DOHH2 (cell line): ENCODE results near the gene TNMD.
"Not testable (repeated sequence)": the region's sequence is repeated elsewhere in the genome, so short reads cannot be mapped to it uniquely, and the experiment has no call there.

Source experiments
- H3F3A ChIP-seq: fragments of 200-600 bp; sonication (generic), shearing (Covaris generic); 2 replicates; pipeline ENCODE4 v1.6.0; 2016; ENCODE audit warnings: antibody characterized with exemption, mild to moderate bottlenecking; ENCODE audit not compliant: control insufficient read depth, insufficient read depth
- H3K27ac ChIP-seq: fragments of 200-600 bp; sonication (generic); 2 replicates; pipeline ENCODE4 v1.5.1; 2014; ENCODE audit warnings: low read depth, mild to moderate bottlenecking, low read length, moderate library complexity
- H3K27me3 ChIP-seq: fragments of 200-600 bp; sonication (generic); 2 replicates; pipeline ENCODE4 v1.6.1; 2014; ENCODE audit warnings: mild to moderate bottlenecking, low read length, mixed read lengths; ENCODE audit not compliant: control insufficient read depth
- H3K36me3 ChIP-seq: fragments of 200-600 bp; sonication (generic); 2 replicates; pipeline ENCODE4 v1.6.1; 2014; ENCODE audit warnings: mild to moderate bottlenecking, low read length, moderate library complexity, mixed read lengths; ENCODE audit not compliant: control insufficient read depth
- H3K4me1 ChIP-seq: fragments of 200-600 bp; sonication (generic); 2 replicates; pipeline ENCODE4 v1.6.1; 2014; ENCODE audit warnings: mild to moderate bottlenecking, low read length, mixed read lengths; ENCODE audit not compliant: control insufficient read depth
- H3K4me2 ChIP-seq: fragments of 200-600 bp; sonication (generic); 2 replicates; pipeline ENCODE4 v1.6.0; 2014; ENCODE audit warnings: mild to moderate bottlenecking, low read length, moderate library complexity
- H3K4me3 ChIP-seq: fragments of 200-600 bp; sonication (generic); 2 replicates; pipeline ENCODE4 v1.5.1; 2014; ENCODE audit warnings: mild to moderate bottlenecking, low read length, mixed read lengths
- H3K79me2 ChIP-seq: fragments of 200-600 bp; sonication (generic); 2 replicates; pipeline ENCODE4 v1.6.1; 2014; ENCODE audit warnings: mild to moderate bottlenecking, low read length, mixed read lengths; ENCODE audit not compliant: control insufficient read depth
- H3K9me2 ChIP-seq: fragments of 200-600 bp; sonication (generic); replicated peaks from 2 replicates; pipeline ENCODE4 v1.6.1; 2014; ENCODE audit warnings: mild to moderate bottlenecking, low read length, mixed read lengths; ENCODE audit not compliant: control insufficient read depth
- H3K9me3 ChIP-seq: fragments of 200-600 bp; sonication (generic); 2 replicates; pipeline ENCODE4 v1.6.1; 2014; ENCODE audit warnings: antibody characterized with exemption, low read length, mixed read lengths; ENCODE audit not compliant: control insufficient read depth, insufficient read depth
- H4K20me1 ChIP-seq: fragments of 200-600 bp; sonication (generic); 2 replicates; pipeline ENCODE4 v1.6.0; 2014; ENCODE audit warnings: low read depth, mild to moderate bottlenecking, antibody characterized with exemption, low read length, moderate library complexity; ENCODE audit not compliant: control insufficient read depth, insufficient read depth
- EZH2phosphoT487 ChIP-seq: fragments of 200-600 bp; sonication (generic); IDR thresholded peaks from 2 replicates; pipeline ENCODE4 v1.6.1; 2017; ENCODE audit warnings: borderline replicate concordance, mild to moderate bottlenecking, antibody characterized with exemption, low read length, moderate library complexity, mixed read lengths
- TF ChIP-seq, protein P1 (sequence below): fragments of 200-600 bp; sonication (generic); IDR thresholded peaks from one replicate; pipeline ENCODE4 v1.5.1; 2014; ENCODE audit warnings: antibody characterized with exemption, mild to moderate bottlenecking, low read depth, low read length; ENCODE audit not compliant: poor library complexity, severe bottlenecking

TNMD gene

DNA sequence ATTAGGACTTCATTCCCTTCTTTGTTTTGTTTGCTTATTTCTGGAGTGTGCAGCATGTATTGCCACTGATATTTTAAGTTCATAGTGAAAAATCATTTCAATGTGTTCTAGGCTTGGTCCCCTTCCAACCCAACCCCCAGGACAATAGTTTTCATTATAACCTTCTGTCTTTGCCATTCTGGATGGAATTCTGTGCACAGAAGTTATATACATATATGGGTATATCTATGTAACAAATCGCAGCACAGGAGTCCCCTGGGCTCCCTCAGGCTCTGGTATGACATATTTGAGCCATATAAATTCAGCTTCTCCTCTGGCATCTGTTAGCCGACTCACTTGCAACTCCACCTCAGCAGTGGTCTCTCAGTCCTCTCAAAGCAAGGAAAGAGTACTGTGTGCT, at the start of gene TNMD:
TSS of gene TNMD (plus strand) at position 326 of the 400 bp plus-strand sequence. CDS start 83 bp downstream, outside the sequence.
- Histone ChIP-seq H3K4me1 (no peaks in the 10 kb centered on the region), H4K20me1 (no peaks in the 10 kb centered on the region), H3K4me3 (no peak within 1 kb of the TSS), H3K9me2 (no peaks in the 10 kb centered on the region), H3K79me2 (no peaks in the 10 kb centered on the region), H3K9me3 (no peaks in the 10 kb centered on the region), H3K36me3 (no peaks in the 10 kb centered on the region), H3K27ac (no peak within 1 kb of the TSS), H3F3A (no peaks in the 10 kb centered on the region), H3K27me3 (no peaks in the 10 kb centered on the region), H3K4me2 (no peak within 1 kb of the TSS)
- TF ChIP-seq, protein P1, sequence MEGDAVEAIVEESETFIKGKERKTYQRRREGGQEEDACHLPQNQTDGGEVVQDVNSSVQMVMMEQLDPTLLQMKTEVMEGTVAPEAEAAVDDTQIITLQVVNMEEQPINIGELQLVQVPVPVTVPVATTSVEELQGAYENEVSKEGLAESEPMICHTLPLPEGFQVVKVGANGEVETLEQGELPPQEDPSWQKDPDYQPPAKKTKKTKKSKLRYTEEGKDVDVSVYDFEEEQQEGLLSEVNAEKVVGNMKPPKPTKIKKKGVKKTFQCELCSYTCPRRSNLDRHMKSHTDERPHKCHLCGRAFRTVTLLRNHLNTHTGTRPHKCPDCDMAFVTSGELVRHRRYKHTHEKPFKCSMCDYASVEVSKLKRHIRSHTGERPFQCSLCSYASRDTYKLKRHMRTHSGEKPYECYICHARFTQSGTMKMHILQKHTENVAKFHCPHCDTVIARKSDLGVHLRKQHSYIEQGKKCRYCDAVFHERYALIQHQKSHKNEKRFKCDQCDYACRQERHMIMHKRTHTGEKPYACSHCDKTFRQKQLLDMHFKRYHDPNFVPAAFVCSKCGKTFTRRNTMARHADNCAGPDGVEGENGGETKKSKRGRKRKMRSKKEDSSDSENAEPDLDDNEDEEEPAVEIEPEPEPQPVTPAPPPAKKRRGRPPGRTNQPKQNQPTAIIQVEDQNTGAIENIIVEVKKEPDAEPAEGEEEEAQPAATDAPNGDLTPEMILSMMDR: no peak
- no peak for TF ChIP-seq EZH2phosphoT487

DNA sequence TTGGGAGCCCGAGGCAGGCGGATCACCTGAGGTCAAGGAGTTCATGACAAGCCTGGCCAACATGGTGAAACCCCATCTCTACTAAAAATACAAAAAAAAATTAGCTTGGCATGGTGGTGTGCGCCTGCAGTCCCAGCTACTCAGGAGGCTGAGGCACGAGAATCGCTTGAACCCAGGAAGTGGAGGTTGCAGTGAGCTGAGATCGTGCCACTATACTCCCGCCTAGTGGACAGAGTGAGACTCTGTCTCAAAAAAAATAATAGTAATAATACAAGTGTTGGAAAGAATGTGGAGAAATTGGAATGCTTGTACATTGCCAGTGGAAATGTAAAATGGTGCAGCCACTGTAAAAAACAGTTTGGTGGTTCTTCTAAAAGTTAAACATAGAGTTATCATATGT, 19.2 kb upstream of the TNMD start:
- H3K36me3 ChIP-seq, H3K9me3 ChIP-seq, H3F3A ChIP-seq, H3K4me2 ChIP-seq, H3K27me3 ChIP-seq, H4K20me1 ChIP-seq, H3K27ac ChIP-seq, H3K9me2 ChIP-seq, H3K4me3 ChIP-seq, H3K4me1 ChIP-seq, H3K79me2 ChIP-seq: not testable (repeated sequence)

DNA sequence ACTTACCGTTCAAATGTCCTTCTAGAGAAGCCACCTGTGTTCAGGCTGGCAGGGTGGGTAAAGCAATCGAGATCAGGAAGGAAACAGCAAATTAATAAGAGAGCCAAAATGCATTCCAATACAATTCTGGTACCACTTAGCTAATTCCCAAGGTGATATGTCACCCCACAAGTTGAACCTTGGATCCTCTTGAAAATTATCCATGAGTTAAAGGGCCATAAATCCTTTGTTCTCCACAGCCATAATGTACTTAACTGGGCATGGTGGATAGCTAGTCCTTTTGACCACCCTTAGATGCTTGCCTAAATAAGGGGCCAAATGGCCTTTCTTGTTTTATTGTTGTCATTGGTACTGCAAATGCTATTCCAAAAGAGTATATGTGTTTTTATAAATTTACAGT, 2.0 kb downstream of the TNMD start:
- Histone ChIP-seq H3K9me2 (no peaks in the 10 kb centered on the region), H3K4me2 (no peak overlapping the region), H4K20me1 (no peaks in the 10 kb centered on the region), H3K36me3 (no peaks in the 10 kb centered on the region), H3K9me3 (no peaks in the 10 kb centered on the region), H3K79me2 (no peaks in the 10 kb centered on the region), H3F3A (no peaks in the 10 kb centered on the region), H3K27me3 (no peaks in the 10 kb centered on the region), H3K4me1 (no peaks in the 10 kb centered on the region), H3K27ac (no peak overlapping the region), H3K4me3 (no peak overlapping the region)
- no peak for TF ChIP-seq EZH2phosphoT487

DNA sequence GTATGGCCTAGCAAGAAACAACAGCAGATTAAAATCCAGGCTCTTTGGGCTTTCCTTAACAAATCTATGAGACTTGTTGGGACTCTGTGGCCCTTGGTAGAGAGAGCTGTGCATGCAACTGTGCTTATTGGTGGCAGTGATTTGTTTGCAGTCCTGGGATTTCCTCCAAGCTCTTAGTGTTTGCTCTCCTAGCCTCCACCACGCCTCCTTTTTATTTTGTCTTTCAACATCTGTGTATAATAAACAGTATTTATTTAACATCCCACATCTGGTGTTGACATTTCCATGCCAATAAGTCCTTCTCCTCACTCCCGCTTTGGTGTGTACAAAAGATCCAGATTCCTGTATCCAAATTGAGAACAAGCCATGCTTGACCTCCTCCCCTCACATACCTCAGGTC, 3.1 kb downstream of the TNMD start:
- Histone ChIP-seq H3K4me3 (no peak overlapping the region), H3K9me3 (no peaks in the 10 kb centered on the region), H3K79me2 (no peaks in the 10 kb centered on the region), H3K27me3 (no peaks in the 10 kb centered on the region), H3K9me2 (no peaks in the 10 kb centered on the region), H3K4me2 (no peak overlapping the region), H3K36me3 (no peaks in the 10 kb centered on the region), H3K4me1 (no peaks in the 10 kb centered on the region), H3K27ac (no peak overlapping the region), H4K20me1 (no peaks in the 10 kb centered on the region), H3F3A (no peaks in the 10 kb centered on the region)
- TF ChIP-seq, protein P1: no peak
- no peak for TF ChIP-seq EZH2phosphoT487
